Caco-2 (cell line): Measurements from ENCODE around the gene ACTN4. TPM values are rescaled to one million over a fixed set of nuclear protein-coding genes. Genes with fewer than 3 reads are reported as not detected.
A peak's percentile ranks its signal among the peaks of the same experiment; 100 is the strongest.

Source experiments
- BruUV-seq: library from RNA; stranded (reverse); fragments of 400-500 nt; replicated peaks from 2 replicates; lab custom pipeline; 2021; lab: Mats Ljungman, UMichigan
- CTCF ChIA-PET: fragments of 300-600 bp; sonication (Branson Sonifier 250); formaldehyde crosslinking; loops from one replicate; lab custom pipeline; 2022; ENCODE audit warnings: antibody characterized with exemption; lab: Charles Lee
- POLR2A ChIA-PET: fragments of 300-600 bp; sonication (Branson Sonifier 250); formaldehyde crosslinking; loops from one replicate; lab custom pipeline; 2022; ENCODE audit warnings: antibody characterized with exemption; lab: Charles Lee
- DNase-seq, 2 experiments: peaks; one replicate each; pipeline versions ENCODE4 v3.0.0 to v3.0.0-alpha.2; 2020 to 2022
- H3K27me3 ChIP-seq: replicated peaks from 2 replicates; pipeline ENCODE4 v1.6.0; 2011; ENCODE audit warnings: low read length; ENCODE audit not compliant: control insufficient read depth, insufficient read depth
- H3K36me3 ChIP-seq: 2 replicates; pipeline ENCODE4 v1.5.1; 2011; ENCODE audit warnings: low read length; ENCODE audit not compliant: control insufficient read depth, insufficient read depth
- H3K4me1 ChIP-seq: fragments of 250-450 bp; sonication (Bioruptor Pico); 2 replicates; pipeline ENCODE4 v1.5.1; 2020; ENCODE audit warnings: mild to moderate bottlenecking
- H3K4me3 ChIP-seq: 2 replicates; pipeline ENCODE4 v1.5.1; 2011; ENCODE audit warnings: low read depth, mild to moderate bottlenecking, control low read depth, low read length
- H3K9me3 ChIP-seq: fragments of 250-450 bp; sonication (Bioruptor Pico); 2 replicates; pipeline ENCODE4 v1.5.1; 2020; ENCODE audit warnings: mild to moderate bottlenecking, moderate library complexity
- H3K27ac Mint-ChIP-seq: one replicate; pipeline ENCODE4 v1.8.0; 2022; ENCODE audit warnings: mixed read lengths; ENCODE audit not compliant: unreplicated experiment
- H3K27me3 Mint-ChIP-seq: one replicate; pipeline ENCODE4 v1.8.0; 2022; ENCODE audit warnings: mixed read lengths; ENCODE audit not compliant: insufficient read depth, unreplicated experiment
- H3K36me3 Mint-ChIP-seq: one replicate; pipeline ENCODE4 v1.8.0; 2022; ENCODE audit warnings: mild to moderate bottlenecking, mixed read lengths; ENCODE audit not compliant: insufficient read depth, unreplicated experiment
- H3K4me1 Mint-ChIP-seq: one replicate; pipeline ENCODE4 v1.8.0; 2022; ENCODE audit warnings: low read depth, mixed read lengths; ENCODE audit not compliant: unreplicated experiment
- H3K4me3 Mint-ChIP-seq: one replicate; pipeline ENCODE4 v1.8.0; 2022; ENCODE audit warnings: mild to moderate bottlenecking, moderate library complexity, mixed read lengths; ENCODE audit not compliant: unreplicated experiment
- H3K9me3 Mint-ChIP-seq: one replicate; pipeline ENCODE4 v1.8.0; 2022; ENCODE audit warnings: mixed read lengths; ENCODE audit not compliant: unreplicated experiment
- CTCF ChIP-seq, 2 experiments: fragments of 200-600 bp in 1 of 2; IDR thresholded peaks; 1 replicate in 1 of 2; 2 replicates in 1 of 2; pipeline versions ENCODE4 v1.5.1 to v1.8.0; 2011 to 2022; ENCODE audit warnings: antibody characterized with exemption in 1 of 2, control low read depth in 1 of 2, inconsistent platforms in 1 of 2, low read depth in 1 of 2, low read length in 1 of 2, mild to moderate bottlenecking in 1 of 2, moderate library complexity in 1 of 2; ENCODE audit not compliant: insufficient read depth in 1 of 2, severe bottlenecking in 1 of 2, unreplicated experiment in 1 of 2
- intact Hi-C: fragments of 100-400 bp; cut with micrococcal nuclease; formaldehyde crosslinking; loops from one replicate; pipeline ENCODE4 v1.10.0; 2022; ENCODE audit not compliant: unreplicated experiment
- total RNA-seq: library from RNA; stranded (reverse); gene quantifications from 2 replicates; pipeline ENCODE4 v1.2.3, GENCODE V29; 2022

ACTN4 gene
- total RNA-seq, 1 experiment from 2014 or later: 605 TPM

GRCh38 chr19:38669552-38669951, 22.1 kb downstream of the ACTN4 start:
- Mint-ChIP-seq H3K36me3 (peaks cover 87% of the 10 kb centered on the region), H3K4me1 (peaks cover 74% of the 10 kb centered on the region), H3K27ac (peak overlapping the region; percentile 88), H3K27me3 (no peaks in the 10 kb centered on the region), H3K4me3 (peak overlapping the region; percentile 52), H3K9me3 (no peaks in the 10 kb centered on the region)
- Histone ChIP-seq H3K4me3 (no peak overlapping the region), H3K27me3 (no peaks in the 10 kb centered on the region), H3K9me3 (no peaks in the 10 kb centered on the region), H3K4me1 (peaks cover 83% of the 10 kb centered on the region), H3K36me3 (peaks cover 2% of the 10 kb centered on the region; the same call in 1 of the 2 replicates)
- no peak for DNase-seq
- POLR2A ChIA-PET: interaction anchor here (1.7 to 4.2 kb wide), 3 partner anchors 10 to 22 kb away, joined by 11 to 33 read pairs (median 17); partner anchors contain the start of gene ACTN4
- CTCF ChIA-PET: interaction anchor here (0.6 kb wide), 1 partner anchor 17 kb away, joined by 5 read pairs; no protein-coding TSS in a partner anchor
- TF ChIP-seq CTCF (IDR thresholded peaks at IDR 0.05; ENCODE audit: insufficient read depth in 1 of 2, low read depth in 1 of 2, low read length in 1 of 2, severe bottlenecking in 1 of 2, unreplicated experiment in 1 of 2): no peak
- BruUV-seq: no TSS peak
- intact Hi-C loops: no loop called here

GRCh38 chr19:38670921-38671398, 23.5 kb downstream of the ACTN4 start:
- ChIA-PET CTCF (interaction anchor here (0.5 to 2.1 kb wide), 8 partner anchors 9 to 268 kb away, joined by 3 to 12 read pairs (median 4); partner anchors contain the start of genes ACTN4 and FAM98C), POLR2A (interaction anchor here (0.7 to 4.2 kb wide), 6 partner anchors 9 to 259 kb away, joined by 3 to 33 read pairs (median 11); partner anchors contain the start of gene ACTN4)
- intact Hi-C loops: loop anchor here (1.0 to 2.0 kb wide), 2 partner anchors 12 to 18 kb away; no protein-coding TSS in a partner anchor
- H3K9me3 ChIP-seq: no peaks in the 10 kb centered on the region
- no peaks in the 10 kb centered on the region for H3K9me3 Mint-ChIP-seq
- DNase-seq: peak; percentile 73 to 74
- no peak overlapping the region for H3K4me3 ChIP-seq
- TF ChIP-seq CTCF (IDR thresholded peaks at IDR 0.05; ENCODE audit: insufficient read depth in 1 of 2, low read depth in 1 of 2, low read length in 1 of 2, severe bottlenecking in 1 of 2, unreplicated experiment in 1 of 2): no peak
- peaks cover 69% of the 10 kb centered on the region for H3K4me1 Mint-ChIP-seq
- peak overlapping the region; percentile 88 for H3K27ac Mint-ChIP-seq
- peak overlapping the region; percentile 61 for H3K4me3 Mint-ChIP-seq
- H3K36me3 Mint-ChIP-seq: peaks cover 89% of the 10 kb centered on the region
- peaks cover 83% of the 10 kb centered on the region for H3K4me1 ChIP-seq
- no TSS peak for BruUV-seq
- H3K27me3 ChIP-seq: no peaks in the 10 kb centered on the region
- H3K36me3 ChIP-seq: peaks cover 7% of the 10 kb centered on the region
- H3K27me3 Mint-ChIP-seq: no peaks in the 10 kb centered on the region

GRCh38 chr19:38671654-38672053, 24.2 kb downstream of the ACTN4 start:
- peaks cover 87% of the 10 kb centered on the region for H3K36me3 Mint-ChIP-seq
- peaks cover 83% of the 10 kb centered on the region for H3K4me1 ChIP-seq
- peaks cover 62% of the 10 kb centered on the region for H3K4me1 Mint-ChIP-seq
- ChIA-PET POLR2A (interaction anchor here (0.7 to 4.2 kb wide), 3 partner anchors 10 to 30 kb away, joined by 3 to 33 read pairs (median 8); no protein-coding TSS in a partner anchor), CTCF (interaction anchor here (0.7 to 2.1 kb wide), 2 partner anchors 12 to 269 kb away, joined by 4 to 12 read pairs; partner anchors contain the start of gene FAM98C)
- no peak overlapping the region for H3K4me3 ChIP-seq
- no peaks in the 10 kb centered on the region for H3K9me3 Mint-ChIP-seq
- peak overlapping the region; percentile 88 for H3K27ac Mint-ChIP-seq
- no TSS peak for BruUV-seq
- H3K27me3 ChIP-seq: no peaks in the 10 kb centered on the region
- TF ChIP-seq CTCF (IDR thresholded peaks at IDR 0.05; ENCODE audit: insufficient read depth in 1 of 2, low read depth in 1 of 2, low read length in 1 of 2, severe bottlenecking in 1 of 2, unreplicated experiment in 1 of 2): no peak
- no peaks in the 10 kb centered on the region for H3K9me3 ChIP-seq
- no peaks in the 10 kb centered on the region for H3K27me3 Mint-ChIP-seq
- intact Hi-C loops: loop anchor here (1.0 to 2.0 kb wide), 2 partner anchors 12 to 19 kb away; no protein-coding TSS in a partner anchor
- no peak for DNase-seq
- H3K36me3 ChIP-seq: peaks cover 8% of the 10 kb centered on the region
- peak overlapping the region; percentile 61 for H3K4me3 Mint-ChIP-seq
